GM12892 (cell line): ENCODE results near the gene MXD4.

Experiments used
- POLR2A ChIP-seq: IDR thresholded peaks from 2 replicates; pipeline ENCODE4 v1.6.1; 2011; ENCODE audit warnings: low read depth, low read length, control low read depth
- POLR2AphosphoS5 ChIP-seq: IDR thresholded peaks from 2 replicates; pipeline ENCODE4 v1.6.1; 2011; ENCODE audit warnings: low read depth, low read length, control low read depth
- TAF1 ChIP-seq: IDR thresholded peaks from 2 replicates; pipeline ENCODE4 v1.6.1; 2011; ENCODE audit warnings: low read depth, mild to moderate bottlenecking, control low read depth, low read length, borderline replicate concordance

GRCh38 chr4:2222838-2223237 lies 39.1 kb downstream of the MXD4 start:
- no peak for TF ChIP-seq POLR2A
- TF ChIP-seq TAF1 = no peak
- no peak for TF ChIP-seq POLR2AphosphoS5
